ENCODE data around the gene RASGRF2. TPM values are rescaled to one million over a fixed set of nuclear protein-coding genes. Genes with fewer than 3 reads are reported as not detected.

The RASGRF2 gene
- total and polyA plus RNA-seq, 2 of the 8 experiments (the other 6 are each of a cell fraction or from before 2014, with no cell fraction given) = 2.6 to 29.5 TPM

GRCh38 chr5:81194633-81195334, 234.6 kb downstream of the RASGRF2 start (continued):
- TF ChIP-seq ASH2L (IDR thresholded peaks at IDR 0.05; ENCODE audit: low read length) (peak; percentile 75), CHD7 (IDR thresholded peaks at IDR 0.05; ENCODE audit: insufficient replicate concordance, low read length) (no peak), CTCF (IDR thresholded peaks at IDR 0.05; ENCODE audit: control extremely low read depth in 1 of 3, insufficient read depth in 1 of 3, low read depth in 1 of 3, low read length in 3 of 3) (peak; percentile 78 to 97 (median 88))

Data from H1 (cell line).